ENCODE results near the gene RAPGEF3. TPM values are rescaled to one million over a fixed set of nuclear protein-coding genes. Genes with fewer than 3 reads are reported as not detected.

Gene RAPGEF3
- total RNA-seq, 3 donors from 2014 or later, result 40.6 to 87.8 (median 60.3) TPM

DNA sequence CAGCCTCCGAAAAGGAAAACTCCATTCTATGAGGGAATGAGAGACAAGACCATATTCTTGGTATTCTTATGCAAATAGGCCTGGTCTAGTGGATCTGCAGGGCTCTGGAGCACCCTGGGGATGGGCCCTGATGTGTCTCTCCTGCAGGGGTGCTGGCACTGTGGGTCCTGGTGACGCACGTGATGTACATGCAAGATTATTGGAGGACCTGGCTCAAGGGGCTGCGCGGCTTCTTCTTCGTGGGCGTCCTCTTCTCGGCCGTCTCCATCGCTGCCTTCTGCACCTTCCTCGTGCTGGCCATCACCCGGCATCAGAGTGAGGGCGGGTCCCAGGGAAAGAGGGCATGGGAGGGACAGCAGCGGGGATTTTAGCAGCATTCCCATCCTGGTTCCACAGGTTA is 20.2 kb upstream of the RAPGEF3 start:
- no peak for DNase-seq (ENCODE audit: low spot score in 2 of 2)
- Histone ChIP-seq H3K27ac (peak overlapping the region in 1 of 2 donors; percentile 25), H3K4me1 (peaks cover 22 to 45% of the 10 kb centered on the region in 2 donors), H3K4me3 (no peak overlapping the region), H3K36me3 (no peaks in the 10 kb centered on the region), H3K9me3 (no peaks in the 10 kb centered on the region), H3K27me3 (no peaks in the 10 kb centered on the region)
- intact Hi-C loops (cut with DNase I; ENCODE audit: low total_unique reads), result loop anchor here (10.0 kb wide), 1 partner anchor 54 kb away; the partner anchor contains the start of gene ENDOU
- peak in 1 of 3 donors; percentile 21 for TF ChIP-seq POLR2AphosphoS5 (IDR thresholded peaks at IDR 0.05)
- TF ChIP-seq, protein P1, sequence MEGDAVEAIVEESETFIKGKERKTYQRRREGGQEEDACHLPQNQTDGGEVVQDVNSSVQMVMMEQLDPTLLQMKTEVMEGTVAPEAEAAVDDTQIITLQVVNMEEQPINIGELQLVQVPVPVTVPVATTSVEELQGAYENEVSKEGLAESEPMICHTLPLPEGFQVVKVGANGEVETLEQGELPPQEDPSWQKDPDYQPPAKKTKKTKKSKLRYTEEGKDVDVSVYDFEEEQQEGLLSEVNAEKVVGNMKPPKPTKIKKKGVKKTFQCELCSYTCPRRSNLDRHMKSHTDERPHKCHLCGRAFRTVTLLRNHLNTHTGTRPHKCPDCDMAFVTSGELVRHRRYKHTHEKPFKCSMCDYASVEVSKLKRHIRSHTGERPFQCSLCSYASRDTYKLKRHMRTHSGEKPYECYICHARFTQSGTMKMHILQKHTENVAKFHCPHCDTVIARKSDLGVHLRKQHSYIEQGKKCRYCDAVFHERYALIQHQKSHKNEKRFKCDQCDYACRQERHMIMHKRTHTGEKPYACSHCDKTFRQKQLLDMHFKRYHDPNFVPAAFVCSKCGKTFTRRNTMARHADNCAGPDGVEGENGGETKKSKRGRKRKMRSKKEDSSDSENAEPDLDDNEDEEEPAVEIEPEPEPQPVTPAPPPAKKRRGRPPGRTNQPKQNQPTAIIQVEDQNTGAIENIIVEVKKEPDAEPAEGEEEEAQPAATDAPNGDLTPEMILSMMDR (IDR thresholded peaks at IDR 0.05), result no peak
- no peak for TF ChIP-seq POLR2A (IDR thresholded peaks at IDR 0.05)

DNA sequence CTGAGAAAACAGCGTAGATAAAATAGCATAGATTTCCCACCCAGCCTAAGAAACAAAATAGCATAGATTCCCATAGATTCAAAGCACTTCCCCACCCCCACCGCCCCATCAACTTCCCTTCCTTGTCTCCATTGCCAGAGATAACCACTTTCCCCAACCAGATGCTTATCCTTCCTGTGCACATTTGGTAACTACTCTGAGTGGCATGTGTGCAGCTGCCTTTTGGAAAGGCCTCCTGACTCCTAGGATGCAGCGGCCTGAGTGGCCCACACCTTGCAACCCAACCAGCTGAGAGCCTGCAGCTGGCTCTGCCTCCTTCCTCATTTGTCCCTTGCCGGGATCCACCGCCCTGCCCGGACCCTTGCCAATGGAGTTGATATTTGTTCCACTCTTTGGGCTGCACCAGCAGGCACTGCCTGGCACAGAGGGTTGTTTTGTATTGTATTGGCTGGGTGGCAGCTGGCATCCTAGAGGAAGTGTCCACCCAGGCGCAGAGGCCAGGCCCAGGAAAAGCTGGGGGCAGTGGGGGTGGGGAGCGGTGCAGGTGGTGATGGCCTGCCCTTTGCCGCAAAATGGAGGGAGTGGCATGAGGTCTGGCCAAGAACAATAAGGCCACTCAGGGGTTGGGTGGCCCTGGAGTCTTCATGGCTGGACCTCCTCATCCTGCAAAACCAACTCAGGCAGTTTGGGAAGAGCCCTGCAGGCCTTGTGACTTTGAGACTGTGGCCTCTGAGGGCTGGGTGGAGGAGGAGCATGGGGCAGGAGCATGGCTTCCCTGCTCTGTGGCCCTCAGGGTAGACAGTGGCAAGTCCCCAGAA is 19.3 kb upstream of the RAPGEF3 start:
- Histone ChIP-seq H3K4me3 (no peak overlapping the region), H3K4me1 (peaks cover 22 to 45% of the 10 kb centered on the region in 2 donors), H3K36me3 (no peaks in the 10 kb centered on the region), H3K27ac (peak overlapping the region; percentile 81 to 96), H3K9me3 (no peaks in the 10 kb centered on the region), H3K27me3 (no peaks in the 10 kb centered on the region)
- intact Hi-C loops (cut with DNase I; ENCODE audit: low total_unique reads), result loop anchor here (10.0 kb wide), 1 partner anchor 53 kb away; the partner anchor contains the start of gene ENDOU
- TF ChIP-seq POLR2A (IDR thresholded peaks at IDR 0.05) (no peak), POLR2AphosphoS5 (IDR thresholded peaks at IDR 0.05) (no peak)
- TF ChIP-seq, protein P1 (IDR thresholded peaks at IDR 0.05), result peak in 1 of 3 donors; percentile 6
- peak in 1 of 2 donors; percentile 64 for DNase-seq (ENCODE audit: low spot score in 2 of 2)

DNA sequence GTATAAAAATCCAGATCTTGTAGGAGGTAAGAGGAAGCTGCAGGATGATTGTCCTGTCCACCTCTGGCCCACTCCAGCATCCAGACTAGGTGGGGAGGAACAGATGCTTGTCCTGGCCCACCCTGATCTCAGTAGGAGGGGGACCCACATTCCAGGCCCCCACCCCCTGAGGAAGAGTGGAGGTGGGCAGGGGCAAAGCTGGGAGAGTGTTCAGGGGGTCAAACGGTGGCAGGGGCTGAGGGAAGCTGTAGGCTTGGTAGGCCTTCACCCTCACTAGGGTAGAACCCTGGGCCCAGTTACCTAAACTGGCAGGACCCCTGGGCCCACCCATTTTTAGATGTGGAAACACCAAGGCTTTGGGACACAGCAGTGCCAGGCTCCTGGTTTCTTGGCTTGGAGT is 18.5 kb upstream of the RAPGEF3 start:
- Histone ChIP-seq H3K36me3 (no peaks in the 10 kb centered on the region), H3K27me3 (no peaks in the 10 kb centered on the region), H3K9me3 (no peaks in the 10 kb centered on the region), H3K27ac (peak overlapping the region; percentile 81 to 96), H3K4me3 (peak overlapping the region in 1 of 3 donors; percentile 15), H3K4me1 (peaks cover 22 to 37% of the 10 kb centered on the region in 2 donors)
- TF ChIP-seq, protein P1 (IDR thresholded peaks at IDR 0.05), result no peak
- TF ChIP-seq POLR2A (IDR thresholded peaks at IDR 0.05) (no peak), POLR2AphosphoS5 (IDR thresholded peaks at IDR 0.05) (no peak)
- DNase-seq (ENCODE audit: low spot score in 2 of 2), result no peak
- intact Hi-C loops (cut with DNase I; ENCODE audit: low total_unique reads), result loop anchor here (10.0 kb wide), 1 partner anchor 52 kb away; the partner anchor contains the start of gene ENDOU

DNA sequence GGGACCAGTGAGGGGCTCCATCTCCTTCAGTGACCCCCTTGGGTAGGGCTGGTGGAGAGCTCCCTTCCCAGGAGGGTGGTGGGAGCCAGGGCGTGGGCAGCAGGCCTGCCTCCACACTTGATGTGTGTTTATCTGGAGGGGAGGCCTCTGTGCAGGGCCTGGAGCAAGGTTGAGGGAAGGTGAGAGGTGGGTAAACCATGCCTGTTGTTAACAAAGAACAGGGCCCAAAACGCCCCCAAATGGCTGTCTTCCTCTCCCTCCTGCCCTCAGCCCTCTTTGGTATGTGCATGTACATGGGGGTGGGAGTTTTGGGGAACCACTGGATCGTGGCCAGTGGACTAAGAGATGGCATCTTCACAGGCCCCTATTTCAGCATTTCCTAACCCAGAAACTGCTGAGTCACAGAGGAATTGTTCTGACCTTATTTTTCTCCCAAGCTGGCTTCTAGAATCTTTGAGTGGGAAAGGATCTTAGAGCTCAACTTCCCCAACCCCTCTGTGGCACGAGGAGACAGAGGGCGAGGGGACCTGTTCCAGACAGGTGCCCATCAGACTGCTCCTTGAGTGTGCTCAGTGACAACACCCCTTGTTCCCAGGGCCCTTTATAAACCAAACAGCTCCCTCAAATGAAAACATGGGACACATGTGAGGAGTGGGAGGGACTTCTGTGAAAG is 17.9 kb upstream of the RAPGEF3 start:
- Histone ChIP-seq H3K36me3 (no peaks in the 10 kb centered on the region), H3K9me3 (no peaks in the 10 kb centered on the region), H3K4me3 (peak overlapping the region in 1 of 3 donors; percentile 15), H3K4me1 (peaks cover 22 to 33% of the 10 kb centered on the region in 2 donors), H3K27me3 (no peaks in the 10 kb centered on the region), H3K27ac (peak overlapping the region; percentile 81 to 96)
- TF ChIP-seq, protein P1 (IDR thresholded peaks at IDR 0.05), result no peak
- no peak for TF ChIP-seq POLR2A (IDR thresholded peaks at IDR 0.05)
- no peak for TF ChIP-seq POLR2AphosphoS5 (IDR thresholded peaks at IDR 0.05)
- intact Hi-C loops (cut with DNase I; ENCODE audit: low total_unique reads), result loop anchor here (10.0 kb wide), 1 partner anchor 52 kb away; the partner anchor contains the start of gene ENDOU
- DNase-seq (ENCODE audit: low spot score in 2 of 2), result no peak

Data from breast epithelium (tissue), 4 donors.